Right atrium auricular region (tissue), 2 donors: ENCODE measurements around the gene METRN. TPM values are rescaled to one million over a fixed set of nuclear protein-coding genes. Genes with fewer than 3 reads are reported as not detected.
A peak's percentile ranks its signal among the peaks of the same experiment; 100 is the strongest.

Source experiments
- DNase-seq: peaks from one replicate; pipeline ENCODE4 v3.0.0-alpha.2; 2019; ENCODE audit warnings: low spot score
- H3K27ac ChIP-seq, 2 donors: fragments of 200-600 bp; sonication (generic); 1 replicate in 1 of 2; 2 replicates in 1 of 2; pipeline ENCODE4 v1.5.1; 2016 to 2019
- H3K27me3 ChIP-seq, 2 donors: fragments of 200-600 bp; sonication (generic); one replicate each; pipeline versions ENCODE4 v1.5.1 to v1.6.0; 2017 to 2019
- H3K36me3 ChIP-seq: fragments of 200-600 bp; sonication (generic); one replicate; pipeline ENCODE4 v1.5.1; 2016
- H3K4me1 ChIP-seq, 2 donors: fragments of 200-600 bp; sonication (generic); one replicate each; pipeline versions ENCODE4 v1.5.1 to v1.6.0; 2017 to 2019
- H3K4me3 ChIP-seq, 2 donors: fragments of 200-600 bp; sonication (generic); 1 replicate in 1 of 2; 2 replicates in 1 of 2; pipeline ENCODE4 v1.5.1; 2017 to 2019; ENCODE audit warnings: mild to moderate bottlenecking in 1 of 2, moderate library complexity in 1 of 2
- H3K9me3 ChIP-seq, 2 donors: fragments of 200-600 bp; sonication (generic); one replicate each; pipeline ENCODE4 v1.5.1; 2019
- total RNA-seq, 2 donors: library from RNA; depleted of rRNA; stranded (reverse); fragments of >200 nt; gene quantifications; one replicate each; pipeline ENCODE4 v1.1.0, GENCODE V29; 2016
- TF ChIP-seq, protein P1 (sequence below), 2 donors: fragments of 200-600 bp; sonication (generic); IDR thresholded peaks; one replicate each; pipeline ENCODE4 v1.5.1; 2019; ENCODE audit warnings: antibody characterized with exemption in 2 of 2

Gene METRN
- total RNA-seq, 2 donors from 2014 or later, result 58.9 to 61.3 TPM

DNA sequence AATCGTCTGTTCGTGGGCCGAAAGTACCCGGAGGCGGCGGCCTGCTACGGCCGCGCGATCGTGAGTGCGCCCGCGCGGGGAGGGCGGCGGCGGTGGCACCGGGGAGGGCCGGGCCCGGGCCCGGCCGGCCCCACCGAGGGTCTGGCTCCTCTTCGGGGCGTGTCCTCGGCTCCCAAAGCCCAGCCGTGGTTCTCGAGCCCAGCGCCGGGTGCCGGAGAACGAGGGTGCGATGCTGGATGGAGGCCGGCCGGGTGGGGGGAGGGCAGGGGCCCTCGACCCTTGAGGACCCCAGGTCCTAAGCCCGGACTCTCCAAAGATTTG, 34.3 kb upstream of the METRN start:
- Histone ChIP-seq H3K36me3 (peaks cover 20% of the 10 kb centered on the region), H3K9me3 (no peaks in the 10 kb centered on the region), H3K27me3 (no peaks in the 10 kb centered on the region), H3K4me1 (peaks cover 0 to 62% of the 10 kb centered on the region in 2 donors), H3K4me3 (peak overlapping the region; percentile 82 to 88), H3K27ac (peak overlapping the region; percentile 95 to 99)
- TF ChIP-seq, protein P1, sequence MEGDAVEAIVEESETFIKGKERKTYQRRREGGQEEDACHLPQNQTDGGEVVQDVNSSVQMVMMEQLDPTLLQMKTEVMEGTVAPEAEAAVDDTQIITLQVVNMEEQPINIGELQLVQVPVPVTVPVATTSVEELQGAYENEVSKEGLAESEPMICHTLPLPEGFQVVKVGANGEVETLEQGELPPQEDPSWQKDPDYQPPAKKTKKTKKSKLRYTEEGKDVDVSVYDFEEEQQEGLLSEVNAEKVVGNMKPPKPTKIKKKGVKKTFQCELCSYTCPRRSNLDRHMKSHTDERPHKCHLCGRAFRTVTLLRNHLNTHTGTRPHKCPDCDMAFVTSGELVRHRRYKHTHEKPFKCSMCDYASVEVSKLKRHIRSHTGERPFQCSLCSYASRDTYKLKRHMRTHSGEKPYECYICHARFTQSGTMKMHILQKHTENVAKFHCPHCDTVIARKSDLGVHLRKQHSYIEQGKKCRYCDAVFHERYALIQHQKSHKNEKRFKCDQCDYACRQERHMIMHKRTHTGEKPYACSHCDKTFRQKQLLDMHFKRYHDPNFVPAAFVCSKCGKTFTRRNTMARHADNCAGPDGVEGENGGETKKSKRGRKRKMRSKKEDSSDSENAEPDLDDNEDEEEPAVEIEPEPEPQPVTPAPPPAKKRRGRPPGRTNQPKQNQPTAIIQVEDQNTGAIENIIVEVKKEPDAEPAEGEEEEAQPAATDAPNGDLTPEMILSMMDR (IDR thresholded peaks at IDR 0.05), result no peak
- DNase-seq, result no peak

DNA sequence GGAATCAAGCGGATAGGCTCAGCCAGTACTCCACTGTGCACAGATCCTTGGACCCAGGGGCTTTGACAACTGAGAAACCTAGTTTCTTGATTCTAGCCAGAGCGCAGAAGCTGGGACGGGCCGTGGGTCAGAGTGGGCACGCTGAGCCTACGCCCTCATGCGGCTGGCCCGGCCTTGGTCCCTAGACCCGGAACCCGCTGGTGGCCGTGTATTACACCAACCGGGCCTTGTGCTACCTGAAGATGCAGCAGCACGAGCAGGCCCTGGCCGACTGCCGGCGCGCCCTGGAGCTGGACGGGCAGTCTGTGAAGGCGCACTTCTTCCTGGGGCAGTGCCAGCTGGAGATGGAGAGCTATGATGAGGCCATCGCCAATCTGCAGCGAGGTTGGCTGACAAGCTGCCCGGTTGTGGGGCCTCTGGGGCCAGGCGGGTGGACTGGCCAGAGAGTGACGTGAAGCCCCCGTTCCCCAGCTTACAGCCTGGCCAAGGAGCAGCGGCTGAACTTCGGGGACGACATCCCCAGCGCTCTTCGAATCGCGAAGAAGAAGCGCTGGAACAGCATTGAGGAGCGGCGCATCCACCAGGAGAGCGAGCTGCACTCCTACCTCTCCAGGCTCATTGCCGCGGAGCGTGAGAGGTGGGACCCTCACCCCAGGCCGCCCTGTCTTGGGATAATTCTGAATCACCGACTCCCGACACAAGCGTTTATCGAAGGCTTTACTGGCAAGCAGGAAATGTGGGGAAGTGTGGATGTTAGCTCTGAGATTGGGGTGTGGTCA, 33.8 kb upstream of the METRN start:
- no peak for DNase-seq
- Histone ChIP-seq H3K4me3 (peak overlapping the region; percentile 82 to 88), H3K27me3 (no peaks in the 10 kb centered on the region), H3K9me3 (no peaks in the 10 kb centered on the region), H3K27ac (peak overlapping the region; percentile 95 to 99), H3K4me1 (peaks cover 0 to 62% of the 10 kb centered on the region in 2 donors), H3K36me3 (peaks cover 20% of the 10 kb centered on the region)
- TF ChIP-seq, protein P1 (IDR thresholded peaks at IDR 0.05), result no peak

DNA sequence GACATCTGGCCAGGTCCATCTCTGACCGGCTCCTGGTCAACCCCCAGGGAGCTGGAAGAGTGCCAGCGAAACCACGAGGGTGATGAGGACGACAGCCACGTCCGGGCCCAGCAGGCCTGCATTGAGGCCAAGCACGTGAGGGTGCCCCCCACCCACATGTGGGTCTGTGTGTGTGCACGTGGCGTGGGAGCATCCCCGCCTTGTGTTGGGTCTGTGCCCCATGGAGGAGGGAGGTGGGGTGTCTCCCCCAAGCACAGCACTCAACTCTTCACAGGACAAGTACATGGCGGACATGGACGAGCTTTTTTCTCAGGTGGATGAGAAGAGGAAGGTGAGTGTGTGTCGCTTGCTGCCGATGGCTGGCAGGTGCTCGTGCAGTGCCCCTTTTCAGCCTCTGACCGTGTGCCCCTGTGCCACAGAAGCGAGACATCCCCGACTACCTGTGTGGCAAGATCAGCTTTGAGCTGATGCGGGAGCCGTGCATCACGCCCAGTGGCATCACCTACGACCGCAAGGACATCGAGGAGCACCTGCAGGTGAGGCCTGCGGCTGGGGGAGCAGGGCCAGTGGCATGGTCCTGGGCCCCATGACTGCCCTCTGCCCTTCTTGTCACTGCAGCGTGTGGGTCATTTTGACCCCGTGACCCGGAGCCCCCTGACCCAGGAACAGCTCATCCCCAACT, 33.0 kb upstream of the METRN start:
- DNase-seq, result no peak
- H3K4me3 ChIP-seq, result peak overlapping the region in 1 of 2 donors; percentile 82
- peaks cover 0 to 59% of the 10 kb centered on the region in 2 donors for H3K4me1 ChIP-seq
- H3K36me3 ChIP-seq, result peaks cover 24% of the 10 kb centered on the region
- TF ChIP-seq, protein P1 (IDR thresholded peaks at IDR 0.05), result no peak
- no peaks in the 10 kb centered on the region for H3K27me3 ChIP-seq
- no peaks in the 10 kb centered on the region for H3K9me3 ChIP-seq
- H3K27ac ChIP-seq, result no peak overlapping the region

GRCh38 chr16:682493-683395, 32.2 kb upstream of the METRN start:
- DNase-seq, result no peak

More at GRCh38 chr16:682493-683395, 32.2 kb upstream of the METRN start:
- no peaks in the 10 kb centered on the region for H3K27me3 ChIP-seq
- TF ChIP-seq, protein P1 (IDR thresholded peaks at IDR 0.05), result no peak
- no peak overlapping the region for H3K27ac ChIP-seq
- H3K36me3 ChIP-seq, result peaks cover 29% of the 10 kb centered on the region
- H3K4me1 ChIP-seq, result peaks cover 0 to 59% of the 10 kb centered on the region in 2 donors
- no peaks in the 10 kb centered on the region for H3K9me3 ChIP-seq
- peak overlapping the region in 1 of 2 donors; percentile 67 for H3K4me3 ChIP-seq
